Stimulated activated naive CD8-positive, alpha-beta T cell treated with anti-CD3 and anti-CD28 coated beads, Interleukin-15, amount 100 ng/mL, for 72 hours (primary cell): Measurements from ENCODE around the gene ACTR8.

ENCODE experiments used
- ATAC-seq: fragments of 150-1000 bp; cut with Tn5 transposase; 2 replicates; pipeline ENCODE4 v1.10.0; 2021; ENCODE audit warnings: mild to moderate bottlenecking, moderate library complexity
- DNase-seq, 2 donors: peaks; one replicate each; pipeline ENCODE4 v3.0.0; 2021 to 2022
- H3K27ac Mint-ChIP-seq, 2 donors: one replicate each; pipeline ENCODE4 v1.8.0; 2022; ENCODE audit warnings: mild to moderate bottlenecking in 2 of 2, mixed read lengths in 2 of 2, moderate library complexity in 2 of 2
- H3K27me3 Mint-ChIP-seq: one replicate; pipeline ENCODE4 v1.8.0; 2022; ENCODE audit warnings: mixed read lengths
- H3K4me1 Mint-ChIP-seq: one replicate; pipeline ENCODE4 v1.8.0; 2022; ENCODE audit warnings: mild to moderate bottlenecking, mixed read lengths
- H3K4me3 Mint-ChIP-seq, 2 donors: one replicate each; pipeline ENCODE4 v1.8.0; 2022; ENCODE audit warnings: mild to moderate bottlenecking in 2 of 2, mixed read lengths in 2 of 2, moderate library complexity in 1 of 2
- H3K9me3 Mint-ChIP-seq, 2 donors: one replicate each; pipeline ENCODE4 v1.8.0; 2022; ENCODE audit warnings: mixed read lengths in 2 of 2

Gene ACTR8

GRCh38 chr3:53828581-53828980 is 53.4 kb downstream of the ACTR8 start:
- H3K9me3 Mint-ChIP-seq: no peaks in the 10 kb centered on the region
- no peak overlapping the region for H3K27ac Mint-ChIP-seq
- H3K4me1 Mint-ChIP-seq: no peaks in the 10 kb centered on the region
- DNase-seq (no peak), ATAC-seq (no peak)
- H3K27me3 Mint-ChIP-seq: no peaks in the 10 kb centered on the region
- H3K4me3 Mint-ChIP-seq: no peak overlapping the region

- ATAC-seq (no peak), DNase-seq (no peak)
- Mint-ChIP-seq H3K27ac (no peak overlapping the region), H3K4me1 (no peaks in the 10 kb centered on the region), H3K9me3 (no peaks in the 10 kb centered on the region), H3K27me3 (no peaks in the 10 kb centered on the region), H3K4me3 (no peak overlapping the region)
Observed at GRCh38 chr3:53826048-53826447, 55.9 kb downstream of the ACTR8 start.

DNA sequence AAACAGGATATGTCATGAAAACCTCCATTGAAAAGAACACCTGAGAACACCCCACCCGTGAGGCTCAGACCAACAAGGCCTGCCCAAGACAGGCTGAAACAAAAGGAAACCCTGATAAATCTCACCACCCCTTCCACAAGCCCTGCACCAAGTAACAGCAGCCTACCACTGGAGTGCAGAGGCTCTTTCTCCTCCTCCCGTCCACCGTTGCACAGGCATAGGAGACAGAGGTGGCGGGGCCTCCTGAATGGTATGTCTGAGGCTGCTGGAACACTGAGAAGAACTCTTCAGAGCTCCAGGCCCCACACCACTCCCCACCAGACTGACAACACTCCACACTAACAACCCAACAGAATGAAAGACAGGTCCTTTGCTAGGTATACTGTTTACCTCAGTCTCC is 57.2 kb downstream of the ACTR8 start:
- Mint-ChIP-seq H3K4me3 (no peak overlapping the region), H3K27ac (no peak overlapping the region), H3K27me3 (no peaks in the 10 kb centered on the region), H3K4me1 (no peaks in the 10 kb centered on the region), H3K9me3 (no peaks in the 10 kb centered on the region)
- no peak for ATAC-seq
- no peak for DNase-seq

DNA sequence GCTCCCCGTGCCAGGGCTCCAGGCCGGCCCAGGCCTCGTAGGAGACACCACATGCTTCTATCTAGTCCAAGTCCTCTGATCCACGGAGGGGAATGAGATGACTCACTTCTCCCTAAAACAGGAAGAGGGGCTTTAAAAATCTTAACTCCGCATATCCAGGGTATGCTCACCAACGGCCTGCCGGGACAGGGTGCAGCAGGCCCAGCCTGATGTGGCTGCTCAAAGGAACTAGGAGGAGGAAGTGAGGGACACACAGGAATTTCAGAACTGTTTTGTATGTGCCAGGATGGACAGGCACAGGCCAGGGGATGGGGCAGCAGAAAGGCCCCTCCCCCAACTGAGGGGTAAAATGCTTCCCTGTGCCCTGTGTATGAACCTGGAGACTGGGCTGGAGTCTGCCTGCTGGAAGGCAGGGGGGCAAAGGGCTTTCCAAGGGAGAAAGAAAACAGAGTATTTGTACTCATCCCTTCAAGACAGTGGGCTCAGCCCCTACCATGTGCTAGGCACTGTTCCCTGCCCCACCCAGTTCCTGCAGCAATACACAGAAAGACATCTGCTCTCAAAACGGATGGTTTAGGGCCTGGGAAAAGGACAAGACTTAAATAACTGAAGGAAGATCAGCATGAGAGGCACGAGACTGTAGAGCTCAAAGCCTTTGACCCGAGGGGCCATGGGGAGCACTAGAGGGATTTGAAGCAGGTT is 57.8 kb downstream of the ACTR8 start:
- no peaks in the 10 kb centered on the region for H3K27me3 Mint-ChIP-seq
- H3K4me3 Mint-ChIP-seq: no peak overlapping the region
- no peak for DNase-seq
- H3K9me3 Mint-ChIP-seq: no peaks in the 10 kb centered on the region
- no peaks in the 10 kb centered on the region for H3K4me1 Mint-ChIP-seq
- no peak for ATAC-seq
- H3K27ac Mint-ChIP-seq: no peak overlapping the region

DNA sequence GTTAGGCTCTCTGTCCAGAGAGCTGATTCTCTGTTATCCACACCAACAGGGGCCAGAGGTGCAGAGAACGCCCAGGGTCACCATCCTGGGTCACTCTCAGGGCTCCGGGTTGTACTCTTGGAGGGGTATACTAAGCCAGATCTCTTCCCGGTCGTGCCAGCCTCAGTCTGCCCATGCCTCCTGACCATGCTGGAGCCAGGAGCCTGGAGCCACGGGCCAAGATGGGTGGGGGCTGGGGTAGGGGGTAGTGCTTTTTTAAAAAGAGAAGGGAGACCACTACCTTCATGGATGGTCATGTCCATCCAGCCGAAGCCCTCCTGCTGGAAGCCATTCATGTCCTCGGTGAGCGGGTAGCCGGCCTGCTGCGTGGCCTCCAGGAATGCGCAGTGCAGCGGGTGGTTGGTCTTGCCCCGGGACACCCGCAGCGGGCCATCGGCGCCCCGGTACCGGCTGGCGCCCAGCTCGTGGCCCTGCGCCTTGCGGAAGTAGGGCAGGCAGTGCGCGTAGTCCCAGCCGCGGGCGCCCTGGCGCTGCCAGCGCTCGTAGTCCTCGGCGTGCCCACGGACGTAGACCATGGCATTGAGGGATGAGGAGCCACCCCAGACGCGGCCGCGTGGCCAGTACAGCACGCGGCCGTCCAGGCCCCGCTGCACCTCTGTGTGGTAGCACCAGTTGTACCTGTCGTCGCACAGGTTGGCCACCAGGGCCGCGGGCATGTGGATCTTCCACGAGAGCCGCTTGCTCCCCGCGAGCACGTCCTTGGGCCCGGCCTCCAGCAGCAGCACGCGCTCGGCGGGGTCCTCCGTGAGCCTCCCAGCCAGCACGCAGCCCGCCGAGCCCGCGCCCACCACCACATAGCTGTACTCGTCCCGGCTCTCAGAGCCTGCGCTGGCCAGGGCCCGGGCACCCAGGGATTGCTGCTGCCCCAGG is 58.7 kb downstream of the ACTR8 start:
- ATAC-seq: peak; percentile 24
- Mint-ChIP-seq H3K4me1 (no peaks in the 10 kb centered on the region), H3K27ac (no peak overlapping the region), H3K27me3 (no peaks in the 10 kb centered on the region), H3K4me3 (no peak overlapping the region), H3K9me3 (no peaks in the 10 kb centered on the region)
- DNase-seq: no peak

- ATAC-seq: peak; percentile 35
- Mint-ChIP-seq H3K27me3 (peaks cover 9% of the 10 kb centered on the region), H3K4me1 (no peaks in the 10 kb centered on the region), H3K4me3 (no peak overlapping the region), H3K9me3 (no peaks in the 10 kb centered on the region), H3K27ac (no peak overlapping the region)
- no peak for DNase-seq
Observed at GRCh38 chr3:53822331-53822741, 59.6 kb downstream of the ACTR8 start.

GRCh38 chr3:53821631-53822121 is 60.3 kb downstream of the ACTR8 start:
- no peak for ATAC-seq
- no peak for DNase-seq
- peaks cover 14% of the 10 kb centered on the region for H3K27me3 Mint-ChIP-seq

DNA sequence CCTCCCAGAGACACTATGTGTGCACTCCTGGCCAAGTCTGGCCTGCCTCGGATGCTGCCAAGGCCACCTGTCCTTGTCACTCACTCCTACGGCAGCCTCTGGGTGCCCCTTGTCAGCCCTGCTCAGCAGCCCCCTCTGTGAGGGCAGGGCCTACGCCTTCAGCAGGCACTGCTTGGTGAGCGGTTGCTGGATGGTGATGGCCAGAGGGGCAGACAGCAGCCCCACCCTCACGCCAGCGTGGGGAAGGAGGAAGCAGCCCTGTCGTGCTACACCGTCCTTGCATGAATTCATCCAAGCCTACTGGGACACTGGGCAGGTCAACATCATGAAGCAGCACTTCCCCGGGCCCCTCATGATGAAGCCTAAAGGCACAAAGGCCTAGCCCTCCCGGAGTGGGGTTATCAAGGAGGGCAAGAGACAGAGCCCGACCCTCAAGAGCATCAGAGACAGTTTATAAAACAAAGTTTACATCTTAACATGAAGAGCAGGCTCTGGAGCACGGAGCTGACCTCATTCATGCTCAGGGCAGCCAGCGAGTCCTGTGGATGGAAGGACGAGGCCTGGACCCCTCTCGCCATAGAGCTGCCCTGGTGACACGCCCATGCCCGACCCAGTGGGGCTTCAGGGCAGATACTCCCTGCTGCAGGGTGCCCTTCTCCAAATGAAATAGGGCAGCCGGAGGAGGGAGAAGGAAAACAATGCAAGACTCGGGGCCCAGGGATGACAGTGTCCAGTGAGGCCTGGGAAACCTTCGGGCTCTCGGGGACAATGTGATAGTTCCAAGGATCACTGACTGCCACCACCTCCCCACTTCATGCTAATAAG is 61.0 kb downstream of the ACTR8 start:
- no peak overlapping the region for H3K4me3 Mint-ChIP-seq
- DNase-seq (no peak), ATAC-seq (no peak)
- H3K27ac Mint-ChIP-seq: peak overlapping the region in 1 of 2 donors; percentile 85
- no peaks in the 10 kb centered on the region for H3K9me3 Mint-ChIP-seq
- peaks cover 14% of the 10 kb centered on the region for H3K27me3 Mint-ChIP-seq
- H3K4me1 Mint-ChIP-seq: no peaks in the 10 kb centered on the region

More at GRCh38 chr3:53821631-53822121, 60.3 kb downstream of the ACTR8 start:
- Mint-ChIP-seq H3K4me1 (no peaks in the 10 kb centered on the region), H3K9me3 (no peaks in the 10 kb centered on the region), H3K4me3 (no peak overlapping the region), H3K27ac (peak overlapping the region in 1 of 2 donors; percentile 63)

GRCh38 chr3:53820084-53820483 is 61.9 kb downstream of the ACTR8 start:
- H3K9me3 Mint-ChIP-seq: no peaks in the 10 kb centered on the region
- no peaks in the 10 kb centered on the region for H3K4me1 Mint-ChIP-seq
- peaks cover 14% of the 10 kb centered on the region for H3K27me3 Mint-ChIP-seq
- H3K4me3 Mint-ChIP-seq: no peak overlapping the region
- no peak overlapping the region for H3K27ac Mint-ChIP-seq
- ATAC-seq (no peak), DNase-seq (no peak)

GRCh38 chr3:53819163-53819868 is 62.6 kb downstream of the ACTR8 start:
- ATAC-seq (no peak), DNase-seq (no peak)
- Mint-ChIP-seq H3K4me1 (no peaks in the 10 kb centered on the region), H3K27ac (no peak overlapping the region), H3K27me3 (peaks cover 14% of the 10 kb centered on the region), H3K9me3 (no peaks in the 10 kb centered on the region), H3K4me3 (no peak overlapping the region)

- peaks cover 14% of the 10 kb centered on the region for H3K27me3 Mint-ChIP-seq
- no peaks in the 10 kb centered on the region for H3K9me3 Mint-ChIP-seq
- ATAC-seq (no peak), DNase-seq (no peak)
- no peak overlapping the region for H3K4me3 Mint-ChIP-seq
- H3K4me1 Mint-ChIP-seq: no peaks in the 10 kb centered on the region
- H3K27ac Mint-ChIP-seq: no peak overlapping the region
Observed at GRCh38 chr3:53818221-53819162, 63.5 kb downstream of the ACTR8 start.

GRCh38 chr3:53817809-53818208 is 64.1 kb downstream of the ACTR8 start:
- no peak for ATAC-seq
- no peak overlapping the region for H3K27ac Mint-ChIP-seq
- peaks cover 14% of the 10 kb centered on the region for H3K27me3 Mint-ChIP-seq
- no peaks in the 10 kb centered on the region for H3K4me1 Mint-ChIP-seq
- no peaks in the 10 kb centered on the region for H3K9me3 Mint-ChIP-seq
- no peak for DNase-seq
- no peak overlapping the region for H3K4me3 Mint-ChIP-seq

DNA sequence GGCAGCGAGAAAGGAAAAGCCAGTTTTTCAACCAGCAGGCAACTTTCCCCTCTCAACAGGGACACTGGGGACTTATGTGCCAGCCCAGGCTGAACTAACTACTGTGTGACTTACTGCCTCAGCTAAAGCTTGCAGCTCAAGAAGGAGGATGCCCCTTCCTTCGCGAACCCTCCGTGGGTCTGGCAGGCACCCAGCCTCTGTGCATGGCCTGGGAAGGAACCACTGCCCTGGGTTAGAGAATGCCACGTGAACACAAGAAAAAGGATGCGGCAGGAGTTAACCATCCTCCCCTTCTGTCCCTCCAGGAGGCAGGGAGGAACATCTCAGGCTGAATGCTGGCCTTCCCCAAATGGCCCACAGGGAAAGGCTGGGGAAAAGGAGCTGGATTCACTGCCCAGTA is 64.7 kb downstream of the ACTR8 start:
- Mint-ChIP-seq H3K27ac (no peak overlapping the region), H3K9me3 (no peaks in the 10 kb centered on the region), H3K4me1 (no peaks in the 10 kb centered on the region), H3K27me3 (peaks cover 14% of the 10 kb centered on the region), H3K4me3 (no peak overlapping the region)
- ATAC-seq (no peak), DNase-seq (no peak)
